CD1c-positive myeloid dendritic cell (primary cell): ENCODE results near the gene SPATA6L.

Source experiments
- DNase-seq: peaks from one replicate; pipeline ENCODE4 v3.0.0-alpha.2; 2016; ENCODE audit errors: extremely low spot score

SPATA6L gene

DNA sequence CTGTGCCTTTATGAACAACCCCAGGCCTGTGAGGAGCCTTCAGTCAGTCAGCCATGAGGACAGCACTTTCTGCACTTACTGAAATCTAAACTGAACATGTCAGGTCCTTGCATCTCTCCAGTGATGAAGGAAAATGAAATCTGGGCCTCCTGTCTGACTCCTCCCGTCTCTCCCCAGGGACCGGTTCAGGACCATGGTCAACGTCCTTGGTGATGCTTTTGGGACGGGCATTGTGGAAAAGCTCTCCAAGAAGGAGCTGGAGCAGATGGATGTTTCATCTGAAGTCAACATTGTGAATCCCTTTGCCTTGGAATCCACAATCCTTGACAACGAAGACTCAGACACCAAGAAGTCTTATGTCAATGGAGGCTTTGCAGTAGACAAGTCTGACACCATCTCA is 81.1 kb downstream of the SPATA6L start:
- DNase-seq = no peak

- DNase-seq = no peak
These were observed 81.6 kb downstream of the SPATA6L start for GRCh38 chr9:4584636-4585035.

DNA sequence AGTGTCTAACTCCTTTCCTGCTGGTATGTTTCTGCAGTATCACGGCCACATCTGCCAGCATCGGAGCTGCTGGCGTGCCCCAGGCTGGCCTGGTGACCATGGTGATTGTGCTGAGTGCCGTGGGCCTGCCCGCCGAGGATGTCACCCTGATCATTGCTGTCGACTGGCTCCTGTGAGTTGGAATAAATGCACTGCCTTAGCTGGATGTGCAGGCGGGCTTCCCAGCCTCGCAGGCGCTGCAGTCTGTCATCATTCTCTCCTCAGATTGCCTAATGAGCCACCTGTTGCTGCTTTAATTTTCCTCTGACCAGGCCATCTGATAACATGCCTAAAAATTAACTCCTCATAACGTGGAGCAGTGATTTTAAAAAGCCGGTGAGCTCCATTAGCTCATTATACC is 83.3 kb downstream of the SPATA6L start:
- DNase-seq = no peak

DNA sequence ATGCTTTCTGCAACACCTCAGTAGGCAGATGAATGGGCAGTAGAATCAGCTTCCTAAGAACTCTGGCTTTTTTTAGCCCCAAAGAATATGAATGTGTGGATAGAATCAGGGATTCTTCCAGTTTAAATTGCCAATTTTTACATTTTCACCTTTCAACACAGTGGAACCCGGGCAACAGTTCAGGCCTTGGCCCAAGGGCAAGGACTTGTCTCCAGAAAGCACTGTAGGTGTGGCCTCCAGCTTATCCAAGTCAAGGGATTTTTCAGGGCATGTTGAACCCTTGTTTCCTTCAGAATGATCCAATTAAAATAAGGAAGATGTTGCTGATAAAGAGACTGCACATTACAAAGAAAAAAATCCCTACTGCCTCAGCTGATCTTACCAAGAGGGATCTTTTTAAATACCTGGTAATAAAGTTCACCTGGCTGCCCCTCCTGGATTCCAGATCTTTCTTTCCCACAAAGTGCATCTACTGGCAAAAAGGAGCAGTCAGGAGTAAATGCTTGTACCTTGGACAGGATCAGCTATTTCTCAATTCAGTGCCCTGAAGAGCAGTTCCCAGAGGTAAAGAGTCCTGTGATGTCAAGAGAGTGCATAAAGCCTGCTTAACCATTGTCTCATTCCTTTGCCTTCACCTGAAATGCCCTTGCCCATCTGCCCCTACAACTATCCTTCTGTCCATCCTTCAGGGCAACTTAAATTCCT is 84.3 kb downstream of the SPATA6L start:
- no peak for DNase-seq

- no peak for DNase-seq
These were observed 85.1 kb downstream of the SPATA6L start for GRCh38 chr9:4581035-4581760.

- DNase-seq = no peak
These were observed 87.3 kb downstream of the SPATA6L start for GRCh38 chr9:4579001-4579400.

DNA sequence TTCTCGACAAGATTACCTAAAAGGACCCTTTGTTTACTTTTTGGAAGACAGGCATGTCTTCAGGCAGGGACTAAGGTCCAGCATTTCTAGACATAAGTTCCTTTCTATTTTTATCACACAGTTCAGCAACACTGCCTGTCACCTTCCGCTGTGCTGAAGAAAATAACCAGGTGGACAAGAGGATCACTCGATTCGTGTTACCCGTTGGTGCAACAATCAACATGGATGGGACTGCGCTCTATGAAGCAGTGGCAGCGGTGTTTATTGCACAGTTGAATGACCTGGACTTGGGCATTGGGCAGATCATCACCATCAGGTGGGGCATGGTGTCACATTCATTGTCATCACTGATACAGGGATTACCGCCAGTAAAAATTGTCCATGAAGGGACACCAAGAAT is 89.8 kb downstream of the SPATA6L start:
- no peak for DNase-seq

DNA sequence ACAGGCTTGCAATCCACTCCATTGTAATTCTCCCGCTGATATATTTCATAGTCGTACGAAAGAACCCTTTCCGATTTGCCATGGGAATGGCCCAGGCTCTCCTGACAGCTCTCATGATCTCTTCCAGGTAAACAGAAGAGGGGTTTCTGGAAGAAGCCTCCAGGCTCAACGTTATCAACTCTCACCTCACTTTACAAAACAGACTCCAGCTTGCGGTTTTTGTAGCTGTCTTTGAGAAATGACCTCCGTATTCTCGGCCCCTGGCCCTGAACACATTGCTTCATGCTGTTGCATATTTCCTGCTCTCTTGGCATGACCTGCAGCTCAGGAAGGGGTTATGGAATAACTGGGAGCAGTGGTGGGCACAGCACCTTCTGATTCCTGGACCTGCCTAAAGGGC is 90.3 kb downstream of the SPATA6L start:
- no peak for DNase-seq

DNA sequence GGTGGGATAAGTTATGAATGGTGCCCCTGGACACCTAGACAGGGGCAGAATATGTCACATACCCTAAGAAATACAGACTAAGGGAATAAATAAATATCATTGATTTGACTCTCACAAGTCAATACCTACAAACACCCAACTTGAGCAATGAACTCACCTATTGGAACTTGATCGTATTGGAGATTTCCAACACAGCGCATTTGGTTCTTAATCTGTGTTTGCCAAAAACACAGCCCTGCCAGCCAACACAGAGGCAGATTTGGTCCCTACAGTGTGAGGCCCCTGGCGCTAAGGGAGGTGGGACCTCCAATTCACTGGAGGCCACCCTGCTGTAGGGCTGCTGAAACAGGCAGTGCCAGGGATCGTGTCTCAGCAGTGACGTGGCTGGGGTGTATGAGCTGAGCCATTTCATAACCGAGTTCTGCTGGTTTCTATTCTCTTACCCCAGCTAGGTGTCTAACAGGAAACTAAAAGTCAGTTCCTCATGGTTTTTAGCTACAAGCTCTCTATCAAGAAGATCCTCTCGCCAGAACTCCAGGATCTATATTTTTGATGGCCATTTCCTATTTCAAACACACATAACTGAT is 91.5 kb downstream of the SPATA6L start:
- no peak for DNase-seq

DNA sequence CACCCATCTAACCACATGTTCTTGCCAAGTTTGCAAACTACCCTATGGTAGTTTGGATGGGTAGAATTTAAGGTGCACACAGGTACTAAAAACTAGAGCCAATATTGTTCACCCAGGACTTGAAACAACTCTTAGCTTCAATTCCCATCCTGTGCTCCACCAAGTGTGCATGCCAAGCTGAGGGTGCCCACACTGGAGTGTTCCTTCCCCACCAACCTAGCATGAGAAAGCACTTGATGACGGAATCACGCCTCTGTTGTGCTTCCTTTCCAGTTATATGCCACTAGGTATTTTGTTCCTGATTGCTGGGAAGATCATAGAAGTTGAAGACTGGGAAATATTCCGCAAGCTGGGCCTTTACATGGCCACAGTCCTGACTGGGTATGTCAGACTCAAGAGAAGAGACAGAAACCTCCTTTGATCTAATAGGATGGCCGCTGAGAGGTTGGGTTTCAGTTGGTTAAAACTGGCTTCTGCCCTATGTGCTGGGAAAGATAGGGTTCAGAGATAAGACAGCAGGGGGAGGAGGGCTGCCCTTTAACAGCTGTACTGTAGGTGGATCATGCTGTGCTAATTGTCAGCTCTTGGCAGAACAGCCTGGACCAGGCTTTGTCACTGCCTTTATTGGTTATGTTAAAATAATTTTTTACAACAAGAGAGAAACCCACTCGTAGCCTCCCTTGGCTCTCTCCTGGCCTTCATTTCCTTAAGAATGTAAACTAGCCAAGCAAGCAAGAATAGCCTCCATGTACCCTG is 92.5 kb downstream of the SPATA6L start:
- DNase-seq = no peak

- no peak for DNase-seq
These were observed 93.1 kb downstream of the SPATA6L start for GRCh38 chr9:4573176-4573575.

GRCh38 chr9:4572184-4572826 is 94.0 kb downstream of the SPATA6L start:
- no peak for DNase-seq

GRCh38 chr9:4569101-4569500 is 97.2 kb downstream of the SPATA6L start:
- no peak for DNase-seq

DNA sequence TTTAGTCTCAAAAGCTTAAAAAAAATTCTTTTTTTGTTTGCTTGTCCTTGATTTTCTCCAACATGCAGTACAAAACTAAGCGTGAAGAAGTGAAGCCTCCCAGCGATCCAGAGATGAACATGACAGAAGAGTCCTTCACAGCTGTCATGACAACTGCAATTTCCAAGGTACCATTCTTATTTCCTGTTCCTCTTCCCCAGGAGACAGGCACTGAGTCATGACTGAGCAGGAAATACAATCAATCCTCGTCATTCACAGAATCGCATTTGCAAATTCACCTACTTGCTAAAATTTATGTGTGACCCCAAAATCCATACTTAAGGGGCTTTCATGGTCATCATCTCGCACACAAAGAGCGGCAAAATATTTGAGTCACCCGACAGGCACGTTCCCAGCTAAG is 98.7 kb downstream of the SPATA6L start:
- DNase-seq = no peak

GRCh38 chr9:4566806-4567205 is 99.5 kb downstream of the SPATA6L start:
- DNase-seq = no peak

DNA sequence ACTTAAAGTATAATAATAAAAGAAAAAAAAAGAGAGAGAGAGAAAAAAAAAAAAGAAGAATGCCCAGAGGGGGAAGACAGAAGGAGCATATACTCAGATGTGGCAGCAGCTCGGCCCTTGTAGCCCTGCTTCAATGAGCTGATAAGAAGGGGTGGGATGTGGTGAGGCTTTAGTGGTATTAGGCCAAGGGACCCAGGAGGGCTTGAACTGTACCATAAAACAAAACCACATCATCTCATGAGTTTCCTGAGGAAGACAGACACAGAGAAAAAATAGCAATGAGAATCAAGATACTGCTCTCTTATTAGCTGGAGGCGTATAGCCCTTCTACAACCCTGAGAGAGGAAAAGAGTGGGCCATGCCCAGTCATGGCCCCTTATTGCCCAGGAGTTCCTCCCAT is 103.2 kb downstream of the SPATA6L start:
- no peak for DNase-seq

GRCh38 chr9:4559261-4560182 is 106.8 kb downstream of the SPATA6L start:
- DNase-seq = no peak

DNA sequence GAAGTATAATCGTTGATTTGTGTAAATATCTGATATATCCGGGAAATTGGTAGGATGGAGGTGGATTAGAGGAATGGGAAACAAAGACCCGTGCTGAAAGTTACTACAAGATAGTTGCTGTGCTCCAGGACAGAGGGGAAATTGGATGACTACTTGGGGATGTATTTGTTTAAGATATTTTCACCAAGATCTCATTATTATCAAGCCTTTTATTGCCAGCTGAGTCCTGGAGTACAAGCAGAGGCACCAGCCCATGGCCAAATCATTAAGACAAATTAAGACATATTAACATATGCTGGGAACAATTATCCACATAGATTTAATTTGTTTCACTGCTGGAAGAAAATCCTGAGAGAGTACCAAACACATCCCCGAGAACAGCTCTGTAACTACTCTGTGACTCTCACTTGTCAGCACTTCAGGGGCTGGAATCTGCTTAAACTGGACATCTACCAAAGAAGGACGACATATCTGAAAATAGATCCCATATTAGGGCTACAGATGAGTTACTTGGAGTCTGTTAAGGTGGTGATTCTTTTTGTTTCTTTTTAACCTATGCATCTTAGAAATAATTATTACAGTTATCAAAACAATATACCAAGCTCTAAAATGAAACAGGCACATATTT is 107.8 kb downstream of the SPATA6L start:
- DNase-seq = no peak

GRCh38 chr9:4555236-4555635 is 111.0 kb downstream of the SPATA6L start:
- DNase-seq = no peak

DNA sequence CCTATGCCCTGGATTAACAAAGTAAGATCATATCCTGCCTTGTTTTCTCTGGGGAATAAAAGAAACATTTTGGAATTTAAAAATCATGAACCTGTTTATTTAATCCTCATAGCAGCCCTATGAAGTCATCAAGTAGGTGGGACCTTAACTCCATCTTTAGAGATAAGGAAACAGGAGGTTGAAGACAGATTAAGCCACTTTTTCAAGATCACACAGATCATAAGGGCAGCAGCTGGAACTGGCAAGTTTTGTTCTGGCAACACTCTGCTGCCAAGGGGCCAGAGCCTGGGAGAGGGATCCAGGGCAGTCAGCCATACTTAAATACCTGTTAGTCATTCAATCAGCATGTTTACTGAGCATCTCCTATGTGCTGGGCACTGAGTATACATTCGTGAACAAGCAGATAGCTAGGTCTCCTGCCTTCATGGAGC is 112.3 kb downstream of the SPATA6L start:
- no peak for DNase-seq
